GM23248 (cell line): Measurements from ENCODE around the gene URB1. TPM values are rescaled to one million over a fixed set of nuclear protein-coding genes. Genes with fewer than 3 reads are reported as not detected.

Source experiments
- DNase-seq: peaks from one replicate; pipeline ENCODE4 v3.0.0-alpha.2; 2015
- H2AFZ ChIP-seq: fragments of 200-600 bp; sonication (generic); 2 replicates; pipeline ENCODE4 v1.6.1; 2016; ENCODE audit warnings: antibody characterized with exemption
- H3F3A ChIP-seq: fragments of 200-600 bp; sonication (generic); 2 replicates; pipeline ENCODE4 v1.6.1; 2016; ENCODE audit warnings: mild to moderate bottlenecking, antibody characterized with exemption, mixed run types; ENCODE audit not compliant: insufficient read depth
- H3K27ac ChIP-seq: fragments of 200-600 bp; sonication (generic); 2 replicates; pipeline ENCODE4 v1.5.1; 2016; ENCODE audit warnings: mild to moderate bottlenecking
- H3K27me3 ChIP-seq: fragments of 200-600 bp; sonication (generic); replicated peaks from 2 replicates; pipeline ENCODE4 v1.6.1; 2016; ENCODE audit warnings: mild to moderate bottlenecking; ENCODE audit not compliant: insufficient read depth
- H3K36me3 ChIP-seq: fragments of 200-600 bp; sonication (generic); 2 replicates; pipeline ENCODE4 v1.6.1; 2016; ENCODE audit warnings: low read depth, mild to moderate bottlenecking
- H3K4me1 ChIP-seq: fragments of 200-600 bp; sonication (generic); 2 replicates; pipeline ENCODE4 v1.6.1; 2016; ENCODE audit warnings: mild to moderate bottlenecking; ENCODE audit not compliant: insufficient read depth
- H3K4me2 ChIP-seq: fragments of 200-600 bp; sonication (generic); one replicate; pipeline ENCODE4 v1.6.1; 2016; ENCODE audit warnings: mild to moderate bottlenecking; ENCODE audit not compliant: unreplicated experiment
- H3K4me3 ChIP-seq: fragments of 200-600 bp; sonication (generic); 2 replicates; pipeline ENCODE4 v1.5.1; 2016; ENCODE audit warnings: mild to moderate bottlenecking
- H3K79me2 ChIP-seq: fragments of 200-600 bp; sonication (generic); 2 replicates; pipeline ENCODE4 v1.6.1; 2016; ENCODE audit warnings: mild to moderate bottlenecking; ENCODE audit not compliant: insufficient read depth
- H3K9ac ChIP-seq: fragments of 200-600 bp; sonication (generic); 2 replicates; pipeline ENCODE4 v1.6.1; 2016; ENCODE audit warnings: mild to moderate bottlenecking
- H3K9me2 ChIP-seq: fragments of 200-600 bp; sonication (generic); 2 replicates; pipeline ENCODE4 v1.6.1; 2016; ENCODE audit warnings: mixed run types, mild to moderate bottlenecking, moderate library complexity; ENCODE audit not compliant: insufficient read depth
- H3K9me3 ChIP-seq: fragments of 200-600 bp; sonication (generic); one replicate; pipeline ENCODE4 v1.6.1; 2017; ENCODE audit warnings: low read depth
- H4K20me1 ChIP-seq: fragments of 200-600 bp; sonication (generic); 2 replicates; pipeline ENCODE4 v1.6.0; 2016; ENCODE audit not compliant: insufficient read depth
- EZH2 ChIP-seq: fragments of 200-600 bp; sonication (generic); IDR thresholded peaks from 2 replicates; pipeline ENCODE4 v1.6.1; 2018; ENCODE audit warnings: antibody characterized with exemption, mild to moderate bottlenecking; ENCODE audit not compliant: insufficient read depth, poor library complexity, severe bottlenecking
- EZH2phosphoT487 ChIP-seq: fragments of 200-600 bp; sonication (generic); IDR thresholded peaks from 2 replicates; pipeline ENCODE4 v1.6.1; 2018; ENCODE audit warnings: antibody characterized with exemption, moderate library complexity, mild to moderate bottlenecking, low read depth; ENCODE audit not compliant: insufficient read depth
- WGBS, 2 experiments: methylation state at CpG; one replicate each; pipeline ENCODE4 v1.1.6; 2015 to 2017; ENCODE audit warnings: low lambda C conversion rate in 2 of 2, low coverage in 1 of 2; ENCODE audit errors: missing lambda C conversion rate in 2 of 2; 5-methylcytosine and 5-hydroxymethylcytosine counted together
- in situ Hi-C: fragments of 300-500 bp; cut with MboI; formaldehyde crosslinking; loops from 2 replicates; pipeline ENCODE4 v1.15.0; 2020
- polyA plus RNA-seq: library from polyadenylated mRNA; unstranded; fragments of >200 nt; fragmentation: Nextera tagmentation; extraction: Ambion mirVana; gene quantifications from 2 replicates; pipeline ENCODE4 v1.2.1, GENCODE V29; 2016
- total RNA-seq: library from RNA; depleted of rRNA; stranded (reverse); fragments of >200 nt; shearing (Covaris generic); gene quantifications from 2 replicates; pipeline ENCODE4 v1.2.3, GENCODE V29; 2014

Gene URB1
- total and polyA plus RNA-seq, 2 experiments from 2014 or later = 4.9 to 15.7 TPM

GRCh38 chr21:32347977-32348376 lies 44.8 kb downstream of the URB1 start:
- Histone ChIP-seq H3K4me2 (no peak overlapping the region), H3K9me2 (no peaks in the 10 kb centered on the region), H3K9me3 (no peaks in the 10 kb centered on the region), H3K36me3 (peaks cover 57% of the 10 kb centered on the region), H3K27ac (no peak overlapping the region), H2AFZ (no peak overlapping the region), H3K9ac (no peak overlapping the region), H3F3A (no peaks in the 10 kb centered on the region), H4K20me1 (no peaks in the 10 kb centered on the region), H3K79me2 (peaks cover 15% of the 10 kb centered on the region), H3K4me3 (no peak overlapping the region), H3K4me1 (no peaks in the 10 kb centered on the region), H3K27me3 (no peaks in the 10 kb centered on the region)
- TF ChIP-seq EZH2 = no peak
- TF ChIP-seq EZH2phosphoT487 = no peak
- DNase-seq = no peak
- in situ Hi-C loops = no loop called here
- WGBS, 2 experiments = 88 to 92% methylated on average over 11 of the region's 11 CpGs

- peaks cover 55% of the 10 kb centered on the region for H3K36me3 ChIP-seq
- no peaks in the 10 kb centered on the region for H3F3A ChIP-seq
- no peak overlapping the region for H3K27ac ChIP-seq
- no peak overlapping the region for H3K4me3 ChIP-seq
- H3K9me3 ChIP-seq = no peaks in the 10 kb centered on the region
- H2AFZ ChIP-seq = no peak overlapping the region
- no peaks in the 10 kb centered on the region for H3K9me2 ChIP-seq
- peaks cover 15% of the 10 kb centered on the region for H3K79me2 ChIP-seq
- TF ChIP-seq EZH2phosphoT487 (no peak), EZH2 (no peak)
- H3K27me3 ChIP-seq = no peaks in the 10 kb centered on the region
- H4K20me1 ChIP-seq = no peaks in the 10 kb centered on the region
- no peak overlapping the region for H3K9ac ChIP-seq
- no peak for DNase-seq
- in situ Hi-C loops = no loop called here
- WGBS, 2 experiments = 99% methylated on average over 11 to 12 of the region's 12 CpGs
- H3K4me2 ChIP-seq = no peak overlapping the region
- H3K4me1 ChIP-seq = no peaks in the 10 kb centered on the region
These were observed 45.5 kb downstream of the URB1 start for GRCh38 chr21:32347351-32347750.

GRCh38 chr21:32346951-32347350 lies 45.9 kb downstream of the URB1 start:
- H3K9ac ChIP-seq = no peak overlapping the region
- no peaks in the 10 kb centered on the region for H3K9me3 ChIP-seq
- no peak overlapping the region for H3K4me2 ChIP-seq
- H3K27me3 ChIP-seq = no peaks in the 10 kb centered on the region
- H3K4me3 ChIP-seq = no peak overlapping the region
- 96 to 100% methylated on average over 14 of the region's 14 CpGs for WGBS, 2 experiments
- in situ Hi-C loops = no loop called here
- no peak overlapping the region for H3K27ac ChIP-seq
- peaks cover 51% of the 10 kb centered on the region for H3K36me3 ChIP-seq
- no peaks in the 10 kb centered on the region for H3F3A ChIP-seq
- H4K20me1 ChIP-seq = no peaks in the 10 kb centered on the region
- no peak for DNase-seq
- TF ChIP-seq EZH2 (no peak), EZH2phosphoT487 (no peak)
- no peaks in the 10 kb centered on the region for H3K4me1 ChIP-seq
- peaks cover 15% of the 10 kb centered on the region for H3K79me2 ChIP-seq
- H3K9me2 ChIP-seq = no peaks in the 10 kb centered on the region
- no peak overlapping the region for H2AFZ ChIP-seq

- Histone ChIP-seq H3K4me3 (no peak overlapping the region), H3K4me2 (no peak overlapping the region), H3K27me3 (no peaks in the 10 kb centered on the region), H3K36me3 (peaks cover 62% of the 10 kb centered on the region), H2AFZ (no peak overlapping the region), H3K9me3 (no peaks in the 10 kb centered on the region), H3K27ac (no peak overlapping the region), H3K79me2 (peaks cover 15% of the 10 kb centered on the region), H3K4me1 (no peaks in the 10 kb centered on the region; the same call in 1 of the 2 replicates), H3F3A (peaks cover 5% of the 10 kb centered on the region; the same call in 1 of the 2 replicates), H3K9ac (no peak overlapping the region), H3K9me2 (no peaks in the 10 kb centered on the region), H4K20me1 (no peaks in the 10 kb centered on the region)
- WGBS, 2 experiments = 90% methylated on average over 12 of the region's 12 CpGs
- in situ Hi-C loops = no loop called here
- TF ChIP-seq EZH2 (no peak), EZH2phosphoT487 (no peak)
- no peak for DNase-seq
These were observed 51.7 kb downstream of the URB1 start for GRCh38 chr21:32340863-32341848.
